PC-9 (cell line): ENCODE results near the gene PRTG.

Source experiments
- EZH2 ChIP-seq: fragments of 200-600 bp; sonication (generic); IDR thresholded peaks from 2 replicates; pipeline ENCODE4 v1.8.0; 2017; ENCODE audit warnings: antibody characterized with exemption, low read depth
- TF ChIP-seq, protein P1 (sequence below): fragments of 200-600 bp; sonication (generic); conservative IDR thresholded peaks from 2 replicates; pipeline ENCODE4 v1.6.1; 2017; ENCODE audit warnings: mixed run types, antibody characterized with exemption, mild to moderate bottlenecking, moderate library complexity

DNA sequence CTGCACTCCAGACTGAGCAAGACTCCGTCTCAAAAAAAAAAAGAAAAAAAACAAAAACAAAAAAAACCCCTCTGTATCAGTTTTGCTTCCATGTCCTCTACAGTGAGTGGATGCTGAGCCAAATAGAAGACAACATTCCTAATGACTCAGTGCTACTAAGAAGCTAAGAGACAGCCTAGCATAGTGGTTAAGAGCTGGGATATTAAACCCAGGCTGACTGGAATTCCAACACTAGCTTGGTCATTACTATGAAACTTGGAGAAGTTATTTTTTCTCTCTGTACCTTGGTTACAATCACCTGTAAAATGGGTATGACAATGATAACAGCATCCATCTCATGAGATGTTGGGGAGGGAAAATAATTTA is 93.9 kb downstream of the PRTG start:
- TF ChIP-seq, protein P1, sequence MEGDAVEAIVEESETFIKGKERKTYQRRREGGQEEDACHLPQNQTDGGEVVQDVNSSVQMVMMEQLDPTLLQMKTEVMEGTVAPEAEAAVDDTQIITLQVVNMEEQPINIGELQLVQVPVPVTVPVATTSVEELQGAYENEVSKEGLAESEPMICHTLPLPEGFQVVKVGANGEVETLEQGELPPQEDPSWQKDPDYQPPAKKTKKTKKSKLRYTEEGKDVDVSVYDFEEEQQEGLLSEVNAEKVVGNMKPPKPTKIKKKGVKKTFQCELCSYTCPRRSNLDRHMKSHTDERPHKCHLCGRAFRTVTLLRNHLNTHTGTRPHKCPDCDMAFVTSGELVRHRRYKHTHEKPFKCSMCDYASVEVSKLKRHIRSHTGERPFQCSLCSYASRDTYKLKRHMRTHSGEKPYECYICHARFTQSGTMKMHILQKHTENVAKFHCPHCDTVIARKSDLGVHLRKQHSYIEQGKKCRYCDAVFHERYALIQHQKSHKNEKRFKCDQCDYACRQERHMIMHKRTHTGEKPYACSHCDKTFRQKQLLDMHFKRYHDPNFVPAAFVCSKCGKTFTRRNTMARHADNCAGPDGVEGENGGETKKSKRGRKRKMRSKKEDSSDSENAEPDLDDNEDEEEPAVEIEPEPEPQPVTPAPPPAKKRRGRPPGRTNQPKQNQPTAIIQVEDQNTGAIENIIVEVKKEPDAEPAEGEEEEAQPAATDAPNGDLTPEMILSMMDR, result no peak
- no peak for TF ChIP-seq EZH2
